ENCODE measurements around the gene ADGRB3.

Gene ADGRB3

GRCh38 chr6:68704485-68704884, 69.4 kb downstream of the ADGRB3 start:
- Mint-ChIP-seq H3K27me3 (no peaks in the 10 kb centered on the region), H3K36me3 (ENCODE audit: low read depth) (no peaks in the 10 kb centered on the region), H3K27ac (no peak overlapping the region), H3K4me1 (no peaks in the 10 kb centered on the region), H3K4me3 (no peak overlapping the region), H3K9me3 (no peaks in the 10 kb centered on the region)
- DNase-seq (no peak), ATAC-seq (no peak)

GRCh38 chr6:68709091-68709490, 74.0 kb downstream of the ADGRB3 start:
- Mint-ChIP-seq H3K4me3 (no peak overlapping the region), H3K27ac (no peak overlapping the region), H3K4me1 (no peaks in the 10 kb centered on the region), H3K27me3 (no peaks in the 10 kb centered on the region), H3K36me3 (ENCODE audit: low read depth) (no peaks in the 10 kb centered on the region), H3K9me3 (no peaks in the 10 kb centered on the region)
- no peak for ATAC-seq
- no peak for DNase-seq

- ATAC-seq (no peak), DNase-seq (no peak)
- Mint-ChIP-seq H3K27ac (no peak overlapping the region), H3K9me3 (no peaks in the 10 kb centered on the region), H3K4me1 (no peaks in the 10 kb centered on the region), H3K4me3 (no peak overlapping the region), H3K36me3 (ENCODE audit: low read depth) (no peaks in the 10 kb centered on the region), H3K27me3 (no peaks in the 10 kb centered on the region)
Observed at GRCh38 chr6:68709882-68710281, 74.8 kb downstream of the ADGRB3 start.

- no peak overlapping the region for H3K27ac Mint-ChIP-seq
- no peaks in the 10 kb centered on the region for H3K36me3 Mint-ChIP-seq (ENCODE audit: low read depth)
- H3K9me3 Mint-ChIP-seq: no peaks in the 10 kb centered on the region
- H3K27me3 Mint-ChIP-seq: no peaks in the 10 kb centered on the region
- ATAC-seq: no peak
- H3K4me1 Mint-ChIP-seq: no peaks in the 10 kb centered on the region
- DNase-seq: no peak
- H3K4me3 Mint-ChIP-seq: no peak overlapping the region
Observed at GRCh38 chr6:68710496-68710895, 75.4 kb downstream of the ADGRB3 start.

- no peaks in the 10 kb centered on the region for H3K27me3 Mint-ChIP-seq
- no peak overlapping the region for H3K4me3 Mint-ChIP-seq
- ATAC-seq (no peak), DNase-seq (no peak)
- H3K9me3 Mint-ChIP-seq: no peaks in the 10 kb centered on the region
- H3K27ac Mint-ChIP-seq: no peak overlapping the region
- H3K36me3 Mint-ChIP-seq (ENCODE audit: low read depth): no peaks in the 10 kb centered on the region
- H3K4me1 Mint-ChIP-seq: no peaks in the 10 kb centered on the region
Observed at GRCh38 chr6:68710916-68711315, 75.8 kb downstream of the ADGRB3 start.

GRCh38 chr6:68711386-68712000, 76.4 kb downstream of the ADGRB3 start:
- H3K9me3 Mint-ChIP-seq: no peaks in the 10 kb centered on the region
- no peaks in the 10 kb centered on the region for H3K27me3 Mint-ChIP-seq
- H3K27ac Mint-ChIP-seq: no peak overlapping the region
- ATAC-seq: no peak
- no peak overlapping the region for H3K4me3 Mint-ChIP-seq
- H3K36me3 Mint-ChIP-seq (ENCODE audit: low read depth): no peaks in the 10 kb centered on the region
- DNase-seq: no peak
- no peaks in the 10 kb centered on the region for H3K4me1 Mint-ChIP-seq

- no peak overlapping the region for H3K4me3 Mint-ChIP-seq
- H3K9me3 Mint-ChIP-seq: no peaks in the 10 kb centered on the region
- no peaks in the 10 kb centered on the region for H3K4me1 Mint-ChIP-seq
- H3K27ac Mint-ChIP-seq: no peak overlapping the region
- DNase-seq (no peak), ATAC-seq (no peak)
- no peaks in the 10 kb centered on the region for H3K36me3 Mint-ChIP-seq (ENCODE audit: low read depth)
- H3K27me3 Mint-ChIP-seq: no peaks in the 10 kb centered on the region
Observed at GRCh38 chr6:68716620-68717019, 81.5 kb downstream of the ADGRB3 start.

- Mint-ChIP-seq H3K4me3 (no peak overlapping the region), H3K27ac (no peak overlapping the region), H3K9me3 (no peaks in the 10 kb centered on the region), H3K4me1 (no peaks in the 10 kb centered on the region), H3K36me3 (ENCODE audit: low read depth) (no peaks in the 10 kb centered on the region), H3K27me3 (no peaks in the 10 kb centered on the region)
- ATAC-seq (no peak), DNase-seq (no peak)
Observed at GRCh38 chr6:68718385-68719073, 83.4 kb downstream of the ADGRB3 start.

- Mint-ChIP-seq H3K36me3 (ENCODE audit: low read depth) (no peaks in the 10 kb centered on the region), H3K27ac (no peak overlapping the region), H3K9me3 (no peaks in the 10 kb centered on the region), H3K4me3 (no peak overlapping the region), H3K4me1 (no peaks in the 10 kb centered on the region), H3K27me3 (no peaks in the 10 kb centered on the region)
- DNase-seq: no peak
- ATAC-seq: no peak
Observed at GRCh38 chr6:68719761-68720160, 84.7 kb downstream of the ADGRB3 start.

GRCh38 chr6:68722891-68723527, 87.9 kb downstream of the ADGRB3 start:
- H3K27me3 Mint-ChIP-seq: no peaks in the 10 kb centered on the region
- DNase-seq (no peak), ATAC-seq (no peak)
- H3K27ac Mint-ChIP-seq: no peak overlapping the region
- H3K36me3 Mint-ChIP-seq (ENCODE audit: low read depth): no peaks in the 10 kb centered on the region
- H3K9me3 Mint-ChIP-seq: no peaks in the 10 kb centered on the region
- no peak overlapping the region for H3K4me3 Mint-ChIP-seq
- no peaks in the 10 kb centered on the region for H3K4me1 Mint-ChIP-seq

GRCh38 chr6:68724060-68724459, 89.0 kb downstream of the ADGRB3 start:
- DNase-seq (no peak), ATAC-seq (no peak)
- Mint-ChIP-seq H3K27ac (no peak overlapping the region), H3K36me3 (ENCODE audit: low read depth) (no peaks in the 10 kb centered on the region), H3K27me3 (no peaks in the 10 kb centered on the region), H3K4me1 (no peaks in the 10 kb centered on the region), H3K9me3 (no peaks in the 10 kb centered on the region), H3K4me3 (no peak overlapping the region)

- Mint-ChIP-seq H3K27ac (no peak overlapping the region), H3K9me3 (no peaks in the 10 kb centered on the region), H3K4me3 (no peak overlapping the region), H3K4me1 (no peaks in the 10 kb centered on the region), H3K27me3 (no peaks in the 10 kb centered on the region), H3K36me3 (ENCODE audit: low read depth) (no peaks in the 10 kb centered on the region)
- ATAC-seq (no peak), DNase-seq (no peak)
Observed at GRCh38 chr6:68726337-68726736, 91.3 kb downstream of the ADGRB3 start.

GRCh38 chr6:68726992-68727391, 91.9 kb downstream of the ADGRB3 start:
- Mint-ChIP-seq H3K27me3 (no peaks in the 10 kb centered on the region), H3K27ac (no peak overlapping the region), H3K36me3 (ENCODE audit: low read depth) (no peaks in the 10 kb centered on the region), H3K4me3 (no peak overlapping the region), H3K4me1 (no peaks in the 10 kb centered on the region), H3K9me3 (no peaks in the 10 kb centered on the region)
- ATAC-seq (no peak), DNase-seq (no peak)

GRCh38 chr6:68727699-68728098, 92.6 kb downstream of the ADGRB3 start:
- H3K4me1 Mint-ChIP-seq: no peaks in the 10 kb centered on the region
- ATAC-seq (no peak), DNase-seq (no peak)
- H3K36me3 Mint-ChIP-seq (ENCODE audit: low read depth): no peaks in the 10 kb centered on the region
- no peak overlapping the region for H3K4me3 Mint-ChIP-seq
- H3K9me3 Mint-ChIP-seq: no peaks in the 10 kb centered on the region
- no peaks in the 10 kb centered on the region for H3K27me3 Mint-ChIP-seq
- no peak overlapping the region for H3K27ac Mint-ChIP-seq

GRCh38 chr6:68728159-68728979, 93.3 kb downstream of the ADGRB3 start:
- Mint-ChIP-seq H3K27me3 (no peaks in the 10 kb centered on the region), H3K27ac (no peak overlapping the region), H3K4me1 (no peaks in the 10 kb centered on the region), H3K36me3 (ENCODE audit: low read depth) (no peaks in the 10 kb centered on the region), H3K9me3 (no peaks in the 10 kb centered on the region), H3K4me3 (no peak overlapping the region)
- DNase-seq (no peak), ATAC-seq (no peak)

Data from activated naive CD8-positive, alpha-beta T cell treated with anti-CD3 and anti-CD28 coated beads, Interleukin-2, amount 50 U/mL, for 24 hours (primary cell).